ENCODE results near the gene ST7L. TPM values are rescaled to one million over a fixed set of nuclear protein-coding genes. Genes with fewer than 3 reads are reported as not detected.
A peak's percentile ranks its signal among the peaks of the same experiment; 100 is the strongest.

The ST7L gene
- total and polyA plus RNA-seq, 10 of the 15 experiments (the other 5 are each of a cell fraction or from before 2014, with no cell fraction given): 3.6 to 13.7 (median 8.9) TPM

DNA sequence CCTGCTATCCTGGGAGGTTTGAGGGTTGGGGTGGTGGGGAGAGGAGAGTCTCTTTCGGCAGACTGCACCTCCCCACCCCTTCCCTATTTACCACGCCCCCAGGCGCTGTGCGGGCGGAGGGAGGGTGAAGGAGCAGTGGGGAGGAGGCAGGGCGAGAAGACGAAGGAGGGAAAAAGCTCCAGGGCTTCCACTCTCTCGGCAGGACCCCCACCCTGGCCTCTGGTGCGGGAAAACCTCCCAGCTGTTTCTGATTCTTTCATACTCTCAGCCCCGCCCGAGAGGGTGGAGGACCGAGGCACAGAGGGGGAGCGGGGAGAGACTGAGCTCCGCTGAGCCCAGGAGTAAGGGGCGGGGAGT is 111.0 kb downstream of the ST7L start:
- TF ChIP-seq TAF1 (IDR thresholded peaks at IDR 0.05; ENCODE audit: borderline replicate concordance, low read depth, low read length) (no peak), CHD2 (IDR thresholded peaks at IDR 0.05; ENCODE audit: borderline replicate concordance, low read depth, low read length) (no peak), CHD1 (IDR thresholded peaks at IDR 0.05; ENCODE audit: low read depth, low read length) (no peak)
- TF ChIP-seq, protein P1, sequence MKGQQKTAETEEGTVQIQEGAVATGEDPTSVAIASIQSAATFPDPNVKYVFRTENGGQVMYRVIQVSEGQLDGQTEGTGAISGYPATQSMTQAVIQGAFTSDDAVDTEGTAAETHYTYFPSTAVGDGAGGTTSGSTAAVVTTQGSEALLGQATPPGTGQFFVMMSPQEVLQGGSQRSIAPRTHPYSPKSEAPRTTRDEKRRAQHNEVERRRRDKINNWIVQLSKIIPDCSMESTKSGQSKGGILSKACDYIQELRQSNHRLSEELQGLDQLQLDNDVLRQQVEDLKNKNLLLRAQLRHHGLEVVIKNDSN (IDR thresholded peaks at IDR 0.05; ENCODE audit: borderline replicate concordance, extremely low read length, insufficient read depth, low read depth, low read length): no peak
- RAD21 ChIA-PET (ENCODE audit: unreplicated experiment): no interaction called here
- H3K36me3 ChIP-seq (ENCODE audit: control insufficient read depth in 2 of 2, insufficient read depth in 2 of 2, low read length in 1 of 2): no peaks in the 10 kb centered on the region
- no peaks in the 10 kb centered on the region for H3K9me3 ChIP-seq (replicated peaks; ENCODE audit: control insufficient read depth, insufficient read depth, low read length)
- POLR2A ChIA-PET: no interaction called here
- SMC1A ChIA-PET (ENCODE audit: uncharacterized antibody, unreplicated experiment): interaction anchor here (1.4 kb wide), 1 partner anchor 114 kb away, joined by 3 read pairs; no protein-coding TSS in a partner anchor
- intact Hi-C loops (cut with micrococcal nuclease; ENCODE audit: unreplicated experiment) (no loop called here), in situ Hi-C loops (cut with MboI) (no loop called here)
- no peaks in the 10 kb centered on the region for H4K20me1 ChIP-seq (ENCODE audit: control insufficient read depth, insufficient read depth)
- peaks cover 2 to 10% of the 10 kb centered on the region in 2 experiments for H3K27me3 ChIP-seq (replicated peaks in 1 of 2; ENCODE audit: control insufficient read depth in 2 of 2, insufficient read depth in 2 of 2, low read length in 1 of 2)
- CTCF ChIA-PET: no interaction called here
- BruUV-seq (replicated peaks): no TSS peak
- no peak for FAIRE-seq
- under 1% methylated on average over 15 of the region's 15 CpGs for WGBS (ENCODE audit: insufficient coverage, insufficient replicate concordance, low lambda C conversion rate, missing lambda C conversion rate)
- peak overlapping the region; percentile 81 for H3K4me2 ChIP-seq (ENCODE audit: control insufficient read depth, insufficient read depth)
- DNase-seq (ENCODE audit: low read depth, low spot score): no peak
- H2AFZ ChIP-seq (ENCODE audit: control insufficient read depth, low read depth, low read length): peak overlapping the region; percentile 68
- H3K27ac ChIP-seq (ENCODE audit: control insufficient read depth, insufficient read depth): no peak overlapping the region
- H3K9ac ChIP-seq (ENCODE audit: control insufficient read depth, insufficient read depth, low read length): no peak overlapping the region
- H3K4me1 ChIP-seq (ENCODE audit: control insufficient read depth, insufficient read depth, low read length): peaks cover 8% of the 10 kb centered on the region; the same call in 1 of the 2 replicates
- peak; percentile 31 for ATAC-seq
- H3K79me2 ChIP-seq (ENCODE audit: control insufficient read depth, insufficient read depth, low read length): no peaks in the 10 kb centered on the region
- H3K4me3 ChIP-seq: peak overlapping the region; percentile 67

DNA sequence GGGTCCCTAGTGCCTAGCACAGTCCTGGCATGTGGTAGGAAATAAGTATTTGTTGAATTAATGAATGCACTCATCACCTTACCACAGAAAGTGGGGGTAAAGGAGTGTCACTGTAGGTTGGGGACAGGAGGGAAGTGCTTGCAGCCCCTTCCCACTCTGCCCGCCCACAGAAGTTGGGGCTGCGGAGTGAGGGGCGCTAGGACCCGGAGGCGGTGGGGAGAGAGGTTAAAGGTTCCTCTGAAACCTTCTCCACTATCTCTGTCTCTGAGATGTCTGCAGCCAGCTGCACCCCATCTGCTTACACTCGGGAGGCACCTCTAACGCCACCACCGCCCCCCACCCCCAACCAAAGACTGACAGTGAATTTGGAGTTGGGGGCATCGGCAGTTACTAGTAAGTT is 111.6 kb downstream of the ST7L start:
- ChIA-PET RAD21 (ENCODE audit: unreplicated experiment) (no interaction called here), SMC1A (ENCODE audit: uncharacterized antibody, unreplicated experiment) (interaction anchor here (1.4 kb wide), 1 partner anchor 113 kb away, joined by 3 read pairs; no protein-coding TSS in a partner anchor), CTCF (no interaction called here), POLR2A (no interaction called here)
- Histone ChIP-seq H3K27me3 (replicated peaks in 1 of 2; ENCODE audit: control insufficient read depth in 2 of 2, insufficient read depth in 2 of 2, low read length in 1 of 2) (peaks cover 5 to 10% of the 10 kb centered on the region in 2 experiments), H3K9ac (ENCODE audit: control insufficient read depth, insufficient read depth, low read length) (no peak overlapping the region), H3K4me3 (peak overlapping the region; percentile 67; the same call in 1 of the 2 replicates), H3K79me2 (ENCODE audit: control insufficient read depth, insufficient read depth, low read length) (no peaks in the 10 kb centered on the region), H3K9me3 (replicated peaks; ENCODE audit: control insufficient read depth, insufficient read depth, low read length) (no peaks in the 10 kb centered on the region), H2AFZ (ENCODE audit: control insufficient read depth, low read depth, low read length) (no peak overlapping the region), H4K20me1 (ENCODE audit: control insufficient read depth, insufficient read depth) (no peaks in the 10 kb centered on the region), H3K36me3 (ENCODE audit: control insufficient read depth in 2 of 2, insufficient read depth in 2 of 2, low read length in 1 of 2) (no peaks in the 10 kb centered on the region), H3K27ac (ENCODE audit: control insufficient read depth, insufficient read depth) (no peak overlapping the region), H3K4me2 (ENCODE audit: control insufficient read depth, insufficient read depth) (no peak overlapping the region; the same call in 1 of the 2 replicates), H3K4me1 (ENCODE audit: control insufficient read depth, insufficient read depth, low read length) (peaks cover 8% of the 10 kb centered on the region; the same call in 1 of the 2 replicates)
- no peak for FAIRE-seq
- BruUV-seq (replicated peaks): no TSS peak
- intact Hi-C loops (cut with micrococcal nuclease; ENCODE audit: unreplicated experiment) (no loop called here), in situ Hi-C loops (cut with MboI) (no loop called here)
- TF ChIP-seq TBL1XR1 (IDR thresholded peaks at IDR 0.05; ENCODE audit: low read depth, low read length) (no peak), HCFC1 (IDR thresholded peaks at IDR 0.05; ENCODE audit: low read length) (no peak), SMAD1 (IDR thresholded peaks at IDR 0.05; ENCODE audit: low read depth, partially characterized antibody) (no peak), SREBF2 (IDR thresholded peaks at IDR 0.05; ENCODE audit: low read length) (no peak)
- ATAC-seq: no peak
- 93% methylated on average over 9 of the region's 9 CpGs for WGBS (ENCODE audit: insufficient coverage, insufficient replicate concordance, low lambda C conversion rate, missing lambda C conversion rate)
- no peak for DNase-seq (ENCODE audit: low read depth, low spot score)

Measured in GM12878 (cell line).